Measurements from ENCODE around the gene GNPAT.

The GNPAT gene

DNA sequence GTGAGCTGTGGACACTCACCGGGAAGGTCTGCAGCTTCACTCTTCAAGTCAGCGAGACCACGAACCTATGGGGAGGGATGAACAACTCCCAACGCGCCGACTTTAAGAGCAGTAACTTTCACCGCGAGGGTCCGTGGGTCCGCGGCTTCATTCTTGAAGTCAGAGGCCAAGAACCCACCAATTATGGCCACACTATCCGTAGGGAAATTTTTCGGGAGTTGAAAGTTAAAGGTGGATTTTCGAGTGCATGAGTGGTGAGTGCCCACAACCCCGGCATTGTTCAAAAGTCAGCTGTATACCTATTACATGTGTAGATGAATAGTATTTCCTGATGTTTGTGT, 77.0 kb downstream of the GNPAT start:
- TF ChIP-seq, protein P1, sequence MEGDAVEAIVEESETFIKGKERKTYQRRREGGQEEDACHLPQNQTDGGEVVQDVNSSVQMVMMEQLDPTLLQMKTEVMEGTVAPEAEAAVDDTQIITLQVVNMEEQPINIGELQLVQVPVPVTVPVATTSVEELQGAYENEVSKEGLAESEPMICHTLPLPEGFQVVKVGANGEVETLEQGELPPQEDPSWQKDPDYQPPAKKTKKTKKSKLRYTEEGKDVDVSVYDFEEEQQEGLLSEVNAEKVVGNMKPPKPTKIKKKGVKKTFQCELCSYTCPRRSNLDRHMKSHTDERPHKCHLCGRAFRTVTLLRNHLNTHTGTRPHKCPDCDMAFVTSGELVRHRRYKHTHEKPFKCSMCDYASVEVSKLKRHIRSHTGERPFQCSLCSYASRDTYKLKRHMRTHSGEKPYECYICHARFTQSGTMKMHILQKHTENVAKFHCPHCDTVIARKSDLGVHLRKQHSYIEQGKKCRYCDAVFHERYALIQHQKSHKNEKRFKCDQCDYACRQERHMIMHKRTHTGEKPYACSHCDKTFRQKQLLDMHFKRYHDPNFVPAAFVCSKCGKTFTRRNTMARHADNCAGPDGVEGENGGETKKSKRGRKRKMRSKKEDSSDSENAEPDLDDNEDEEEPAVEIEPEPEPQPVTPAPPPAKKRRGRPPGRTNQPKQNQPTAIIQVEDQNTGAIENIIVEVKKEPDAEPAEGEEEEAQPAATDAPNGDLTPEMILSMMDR (conservative IDR thresholded peaks at IDR 0.05; ENCODE audit: low read depth) = no peak
- CTCF ChIA-PET = interaction anchor here (0.7 kb wide), 1 partner anchor 10 kb away, joined by 5 read pairs; no protein-coding TSS in a partner anchor
- POLR2A ChIA-PET (ENCODE audit: low non-redundant PET) = no interaction called here
- H3K27ac ChIP-seq = no peak overlapping the region
- DNase-seq (ENCODE audit: low spot score) = no peak

DNA sequence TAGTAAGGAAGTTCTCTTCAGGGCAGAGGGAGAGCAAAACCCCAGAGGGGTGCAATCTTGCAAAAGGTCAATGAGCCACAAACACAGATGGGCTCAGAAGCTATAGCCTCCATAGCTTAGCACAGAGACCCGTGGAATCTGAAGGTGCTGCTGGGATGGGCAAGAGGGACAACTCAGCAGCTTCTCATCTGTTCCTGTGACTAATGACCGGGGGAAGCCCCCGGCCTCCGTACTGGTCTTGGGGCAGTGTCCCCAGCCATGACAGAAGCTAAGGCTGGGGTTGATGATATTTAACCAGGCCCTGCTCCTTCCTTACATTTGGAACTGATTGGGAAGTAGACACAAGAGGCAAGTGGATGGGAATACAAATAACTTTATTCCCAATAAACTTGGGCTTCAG, 77.6 kb downstream of the GNPAT start:
- TF ChIP-seq, protein P1 (conservative IDR thresholded peaks at IDR 0.05; ENCODE audit: low read depth) = no peak
- POLR2A ChIA-PET (ENCODE audit: low non-redundant PET) = no interaction called here
- DNase-seq (ENCODE audit: low spot score) = no peak
- H3K27ac ChIP-seq = no peak overlapping the region
- CTCF ChIA-PET = interaction anchor here (0.5 to 0.7 kb wide), 2 partner anchors 11 to 922 kb away, joined by 3 to 5 read pairs; no protein-coding TSS in a partner anchor

DNA sequence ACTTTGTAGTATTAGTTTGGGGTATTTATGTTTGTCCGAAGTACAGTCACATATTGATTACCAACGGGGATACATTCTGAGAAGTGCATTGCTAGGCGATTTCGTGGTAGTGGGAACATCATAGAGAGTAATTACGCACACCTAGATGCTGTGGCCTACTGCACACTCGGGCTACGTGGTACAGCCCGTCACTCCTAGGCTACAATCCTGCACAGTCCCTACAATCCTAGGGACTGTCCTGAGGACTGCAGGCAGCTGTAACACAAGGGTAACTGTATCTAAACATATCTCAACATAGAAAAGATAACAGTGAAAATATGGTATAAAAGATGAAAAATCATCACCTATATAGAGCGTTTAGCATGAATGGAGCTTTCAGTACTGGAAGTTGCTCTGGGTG, 78.1 kb downstream of the GNPAT start:
- H3K27ac ChIP-seq = no peak overlapping the region
- ChIA-PET POLR2A (ENCODE audit: low non-redundant PET) (no interaction called here), CTCF (interaction anchor here (0.5 to 0.7 kb wide), 2 partner anchors 274 to 923 kb away, joined by 3 read pairs; no protein-coding TSS in a partner anchor)
- DNase-seq (ENCODE audit: low spot score) = no peak
- TF ChIP-seq, protein P1 (conservative IDR thresholded peaks at IDR 0.05; ENCODE audit: low read depth) = no peak

DNA sequence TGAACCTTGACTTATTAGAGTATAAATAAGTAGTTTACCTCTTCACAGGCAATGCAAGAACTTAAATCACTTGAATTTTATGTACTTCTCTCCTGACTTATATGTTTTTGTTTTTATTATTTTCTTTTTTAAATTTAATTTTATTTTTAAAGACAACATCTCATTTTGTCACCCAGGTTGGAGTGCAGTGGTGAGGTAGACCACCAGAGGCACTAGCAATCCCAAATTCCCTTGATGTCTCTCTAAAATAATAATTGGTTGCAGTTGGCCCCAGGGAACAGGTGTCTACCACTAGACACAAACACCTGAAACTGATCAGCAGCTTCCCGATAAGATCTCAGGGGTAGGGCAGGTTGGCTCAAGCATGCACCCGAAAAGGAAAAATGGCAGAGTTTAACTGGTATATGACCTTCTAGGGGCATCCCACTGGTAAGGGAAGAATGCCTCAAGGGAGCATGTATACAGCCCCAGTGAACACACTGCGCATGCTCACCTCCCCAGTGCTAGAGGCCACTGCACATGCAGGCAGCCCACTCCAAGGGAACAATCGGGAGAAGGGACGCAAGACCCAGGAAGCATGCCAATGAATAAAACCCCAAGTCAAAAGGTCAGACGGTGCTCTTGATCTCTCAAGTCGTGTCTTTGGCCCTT, 82.0 kb downstream of the GNPAT start:
- CTCF ChIA-PET = no interaction called here
- POLR2A ChIA-PET (ENCODE audit: low non-redundant PET) = no interaction called here

DNA sequence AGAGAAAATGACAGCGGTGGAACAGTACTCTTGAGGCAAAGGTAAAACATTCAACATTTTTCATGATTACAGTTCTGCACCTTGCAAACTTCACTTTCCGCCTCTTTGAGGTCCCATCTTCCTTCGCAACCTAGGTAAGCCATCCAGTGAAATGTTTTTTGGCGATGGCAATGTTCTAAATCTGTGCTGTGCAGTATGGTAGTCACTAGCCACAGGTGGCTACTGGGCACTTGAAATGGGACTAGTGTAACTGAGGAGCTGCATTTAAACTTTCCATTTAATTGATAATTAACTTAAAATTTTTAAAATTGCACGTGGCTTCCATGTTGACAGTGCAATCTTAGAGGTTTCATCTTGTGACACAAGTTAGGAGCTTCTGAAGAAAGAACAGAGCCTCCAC, 83.6 kb downstream of the GNPAT start:
- POLR2A ChIA-PET (ENCODE audit: low non-redundant PET) = no interaction called here
- TF ChIP-seq, protein P1 (conservative IDR thresholded peaks at IDR 0.05; ENCODE audit: low read depth) = no peak
- no peak overlapping the region for H3K27ac ChIP-seq
- DNase-seq (ENCODE audit: low spot score) = no peak
- CTCF ChIA-PET = no interaction called here

More for the DNA sequence above, 82.0 kb downstream of the GNPAT start:
- no peak for DNase-seq (ENCODE audit: low spot score)
- no peak overlapping the region for H3K27ac ChIP-seq
- TF ChIP-seq, protein P1 (conservative IDR thresholded peaks at IDR 0.05; ENCODE audit: low read depth) = no peak

DNA sequence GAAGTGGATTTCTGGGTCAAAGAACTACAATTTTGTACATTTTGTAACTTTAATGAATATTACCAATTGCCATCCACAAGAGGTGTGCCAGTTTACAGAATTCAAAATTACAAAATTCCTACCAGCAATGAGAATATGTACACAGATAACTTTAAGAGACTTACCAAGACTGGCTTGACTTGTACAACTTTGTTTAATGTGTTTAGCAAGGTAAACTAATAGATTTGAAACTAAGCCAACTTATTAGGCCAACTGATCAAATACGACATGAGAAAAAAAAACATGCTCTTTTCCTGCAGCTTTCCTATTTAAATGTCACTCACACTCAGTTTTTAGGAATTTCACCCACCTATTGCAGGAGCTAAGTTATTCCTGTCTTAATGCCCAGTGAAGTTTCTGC, 85.2 kb downstream of the GNPAT start:
- ChIA-PET CTCF (no interaction called here), POLR2A (ENCODE audit: low non-redundant PET) (no interaction called here)
- no peak for DNase-seq (ENCODE audit: low spot score)
- H3K27ac ChIP-seq = no peak overlapping the region
- TF ChIP-seq, protein P1 (conservative IDR thresholded peaks at IDR 0.05; ENCODE audit: low read depth) = no peak

Data from RWPE1 (cell line).